Natural killer cell (primary cell): ENCODE data around the gene ZNF487. TPM values are rescaled to one million over a fixed set of nuclear protein-coding genes. Genes with fewer than 3 reads are reported as not detected.

Experiments used
- ATAC-seq, 3 donors: fragments of 150-1000 bp in 2 of 3; fragments of 200-7000 bp in 1 of 3; cut with Tn5 transposase; 1 replicate in 1 of 3; 2 replicates in 2 of 3; pipeline ENCODE4 v1.10.0; 2021; ENCODE audit warnings: mild to moderate bottlenecking in 2 of 3, moderate library complexity in 2 of 3
- DNase-seq, 2 donors: peaks; one replicate each; pipeline versions ENCODE4 v3.0.0 to v3.0.0-alpha.2; 2013 to 2021; ENCODE audit warnings: mixed read lengths in 1 of 2
- H3K27ac ChIP-seq: one replicate; pipeline ENCODE4 v1.5.1; 2013; ENCODE audit warnings: mild to moderate bottlenecking, low read length
- H3K27me3 ChIP-seq: one replicate; pipeline ENCODE4 v1.6.1; 2013; ENCODE audit warnings: low read length; ENCODE audit not compliant: control insufficient read depth, insufficient read depth
- H3K36me3 ChIP-seq: one replicate; pipeline ENCODE4 v1.6.1; 2013; ENCODE audit warnings: low read length; ENCODE audit not compliant: control insufficient read depth, insufficient read depth
- H3K4me1 ChIP-seq: one replicate; pipeline ENCODE4 v1.6.1; 2013; ENCODE audit warnings: low read length; ENCODE audit not compliant: control insufficient read depth, insufficient read depth
- H3K4me3 ChIP-seq: one replicate; pipeline ENCODE4 v1.5.1; 2013; ENCODE audit warnings: low read length
- H3K9me3 ChIP-seq: one replicate; pipeline ENCODE4 v1.6.1; 2013; ENCODE audit warnings: low read length; ENCODE audit not compliant: control insufficient read depth, insufficient read depth
- H3K27ac Mint-ChIP-seq, 2 donors: one replicate each; pipeline ENCODE4 v1.8.0; 2022; ENCODE audit warnings: mild to moderate bottlenecking in 2 of 2, mixed read lengths in 2 of 2, moderate library complexity in 1 of 2
- H3K27me3 Mint-ChIP-seq, 2 donors: one replicate each; pipeline ENCODE4 v1.8.0; 2022; ENCODE audit warnings: low read depth in 2 of 2, mixed read lengths in 2 of 2
- H3K36me3 Mint-ChIP-seq: one replicate; pipeline ENCODE4 v1.8.0; 2022; ENCODE audit warnings: mixed read lengths
- H3K4me1 Mint-ChIP-seq, 2 donors: one replicate each; pipeline ENCODE4 v1.8.0; 2022; ENCODE audit warnings: mixed read lengths in 2 of 2
- H3K4me3 Mint-ChIP-seq: one replicate; pipeline ENCODE4 v1.8.0; 2022; ENCODE audit warnings: mild to moderate bottlenecking, moderate library complexity, mixed read lengths
- H3K9me3 Mint-ChIP-seq, 2 donors: one replicate each; pipeline ENCODE4 v1.8.0; 2022; ENCODE audit warnings: mixed read lengths in 2 of 2
- CTCF ChIP-seq: fragments of 200-600 bp; IDR thresholded peaks from one replicate; pipeline ENCODE4 v1.8.0; 2022; ENCODE audit warnings: antibody characterized with exemption
- WGBS: methylation state at CpG from one replicate; pipeline ENCODE4 v1.1.7; 2013; ENCODE audit warnings: missing lambda C conversion rate; ENCODE audit not compliant: insufficient coverage; 5-methylcytosine and 5-hydroxymethylcytosine counted together
- intact Hi-C: fragments of 100-400 bp; cut with micrococcal nuclease; formaldehyde crosslinking; loops from one replicate; pipeline ENCODE4 v1.14.2; 2022
- total RNA-seq, 4 donors: library from RNA; stranded (reverse); fragments of 120-200 nt in 1 of 4; gene quantifications; one replicate each; pipeline versions ENCODE4 v1.2.3 to v1.2.4, GENCODE V29; 2013 to 2022

Gene ZNF487
- total RNA-seq, 3 donors from 2014 or later (not counting 1 experiment from before 2014, with no cell fraction given): 19.1 to 30.8 (median 22.8) TPM

- intact Hi-C loops: no loop called here
- H3K27me3 Mint-ChIP-seq: no peaks in the 10 kb centered on the region
- Histone ChIP-seq H3K4me1 (peaks cover 28% of the 10 kb centered on the region), H3K36me3 (no peaks in the 10 kb centered on the region), H3K4me3 (no peak overlapping the region), H3K27ac (no peak overlapping the region), H3K9me3 (no peaks in the 10 kb centered on the region), H3K27me3 (no peaks in the 10 kb centered on the region)
- H3K27ac Mint-ChIP-seq: no peak overlapping the region
- no peaks in the 10 kb centered on the region for H3K36me3 Mint-ChIP-seq
- DNase-seq (no peak), ATAC-seq (no peak)
- 91% methylated on average over 2 of the region's 2 CpGs for WGBS
- H3K4me3 Mint-ChIP-seq: no peak overlapping the region
- no peaks in the 10 kb centered on the region for H3K9me3 Mint-ChIP-seq
- H3K4me1 Mint-ChIP-seq: peaks cover 16 to 22% of the 10 kb centered on the region in 2 donors
- no peak for TF ChIP-seq CTCF
Observed at GRCh38 chr10:43411536-43411935, 25.4 kb upstream of the ZNF487 start.

DNA sequence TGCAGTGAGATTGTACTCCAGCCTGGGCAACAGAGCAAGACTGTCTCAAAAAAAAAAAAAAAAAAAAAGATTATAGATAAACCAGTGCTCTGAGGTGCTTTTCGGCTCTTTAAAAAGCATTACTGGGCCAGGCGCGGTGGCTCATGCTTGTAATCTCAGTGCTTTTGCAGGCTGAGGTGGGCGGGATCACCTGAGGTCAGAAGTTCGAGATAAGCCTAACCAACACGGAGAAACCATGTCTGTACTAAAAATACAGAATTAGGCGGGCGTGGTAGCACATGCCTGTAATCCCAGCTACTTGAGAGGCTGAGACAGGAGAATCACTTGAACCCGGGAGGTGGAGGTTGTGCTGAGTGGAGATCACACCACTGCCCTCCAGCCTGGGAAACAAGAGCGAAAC lies 21.4 kb upstream of the ZNF487 start:
- H3K36me3 ChIP-seq: no peaks in the 10 kb centered on the region
- no peaks in the 10 kb centered on the region for H3K36me3 Mint-ChIP-seq
- H3K27ac Mint-ChIP-seq: peak overlapping the region in 1 of 2 donors; percentile 62
- intact Hi-C loops: no loop called here
- DNase-seq (no peak), ATAC-seq (no peak)
- TF ChIP-seq CTCF: no peak
- H3K4me1 Mint-ChIP-seq: peaks cover 30% of the 10 kb centered on the region in 2 donors
- 87% methylated on average over 8 of the region's 10 CpGs for WGBS
- H3K27ac ChIP-seq: no peak overlapping the region
- H3K4me3 ChIP-seq: no peak overlapping the region
- no peaks in the 10 kb centered on the region for H3K9me3 ChIP-seq
- H3K4me3 Mint-ChIP-seq: no peak overlapping the region
- H3K27me3 Mint-ChIP-seq: no peaks in the 10 kb centered on the region
- no peaks in the 10 kb centered on the region for H3K27me3 ChIP-seq
- no peaks in the 10 kb centered on the region for H3K9me3 Mint-ChIP-seq
- H3K4me1 ChIP-seq: peaks cover 43% of the 10 kb centered on the region

- Histone ChIP-seq H3K4me3 (no peak overlapping the region), H3K4me1 (peaks cover 54% of the 10 kb centered on the region), H3K9me3 (no peaks in the 10 kb centered on the region), H3K36me3 (no peaks in the 10 kb centered on the region), H3K27me3 (no peaks in the 10 kb centered on the region), H3K27ac (peak overlapping the region; percentile 76)
- intact Hi-C loops: no loop called here
- Mint-ChIP-seq H3K4me1 (peaks cover 35 to 41% of the 10 kb centered on the region in 2 donors), H3K4me3 (peak overlapping the region; percentile 70), H3K9me3 (no peaks in the 10 kb centered on the region), H3K36me3 (no peaks in the 10 kb centered on the region), H3K27me3 (no peaks in the 10 kb centered on the region), H3K27ac (peak overlapping the region; percentile 91 to 94)
- ATAC-seq: peak; percentile 39 to 75 (median 44)
- no peak for TF ChIP-seq CTCF
- DNase-seq: peak; percentile 37 to 75
- 43% methylated on average over 13 of the region's 14 CpGs for WGBS
Observed at GRCh38 chr10:43417950-43418768, 18.8 kb upstream of the ZNF487 start.
